K562 (cell line): ENCODE results near the gene ACTL10. TPM values are rescaled to one million over a fixed set of nuclear protein-coding genes. Genes with fewer than 3 reads are reported as not detected.

ENCODE experiments used
- ARID1B ChIP-seq: fragments of 450-650 bp; IDR thresholded peaks from 2 replicates; pipeline ENCODE4 v1.6.1; 2016; ENCODE audit warnings: antibody characterized with exemption, mild to moderate bottlenecking, inconsistent platforms
- CAMTA2 ChIP-seq: fragments of 250-450 bp; sonication (Bioruptor Pico); conservative IDR thresholded peaks from 2 replicates; pipeline ENCODE4 v1.5.1; 2022
- CBFB ChIP-seq: sonication (generic); formaldehyde crosslinking; IDR thresholded peaks from 2 replicates; pipeline ENCODE4 v1.4.0; 2020; ENCODE audit warnings: mild to moderate bottlenecking, missing genetic modification reagents
- CHD2 ChIP-seq: IDR thresholded peaks from 2 replicates; pipeline ENCODE4 v1.6.1; 2011; ENCODE audit warnings: low read depth, low read length
- NCOA1 ChIP-seq: fragments of 450-650 bp; IDR thresholded peaks from 2 replicates; pipeline ENCODE4 v1.6.1; 2016; ENCODE audit warnings: low read depth
- RFX1 ChIP-seq: fragments of 450-650 bp; IDR thresholded peaks from 2 replicates; pipeline ENCODE4 v1.6.1; 2016; ENCODE audit warnings: mild to moderate bottlenecking, moderate library complexity
- U2AF2 ChIP-seq: fragments of 200-400 bp; formaldehyde crosslinking; optimal IDR thresholded peaks from 2 replicates; pipeline ENCODE3; 2017; ENCODE audit warnings: low read depth, mild to moderate bottlenecking, low read length
- ZKSCAN1 ChIP-seq: fragments of 150-350 bp; IDR thresholded peaks from 2 replicates; pipeline ENCODE4 v1.6.1; 2016; ENCODE audit warnings: low read depth, low read length
- ZNF696 ChIP-seq: fragments of 250-450 bp; sonication (Bioruptor Pico); conservative IDR thresholded peaks from 2 replicates; pipeline ENCODE4 v1.4.0; 2020; ENCODE audit warnings: mild to moderate bottlenecking, moderate library complexity
- polyA plus RNA-seq, 8 experiments: library from polyadenylated mRNA; depleted of rRNA in 4 of 8; stranded (reverse) in 5 of 8; unstranded in 3 of 8; fragments of >200 nt; fragmentation: Nextera tagmentation in 2 of 8; fragmentation: Illumina TruSeq in 1 of 8; extraction: Ambion mirVana in 2 of 8; extraction: Trizol in 1 of 8; gene quantifications; 2 replicates each; pipeline versions ENCODE4 v1.2.1 to v1.2.3, GENCODE V29; 2011 to 2014; ENCODE audit warnings: inconsistent platforms in 1 of 8, missing spikeins in 1 of 8
- total RNA-seq, 7 experiments: library from RNA; depleted of rRNA in 6 of 7; stranded (reverse); fragments of >200 nt in 6 of 7; fragmentation: Illumina TruSeq in 2 of 7; extraction: Trizol in 2 of 7; gene quantifications; 2 replicates each; pipeline versions ENCODE4 v1.2.1 to v1.2.3, GENCODE V29; 2011 to 2021; ENCODE audit warnings: low replicate concordance in 1 of 7
- TF ChIP-seq, protein P1 (sequence below): fragments of 150-350 bp; conservative IDR thresholded peaks from 2 replicates; pipeline ENCODE4 v1.6.1; 2014; ENCODE audit warnings: low read length
- TF ChIP-seq, protein P2 (sequence below): fragments of 250-450 bp; sonication (Bioruptor Pico); IDR thresholded peaks from 2 replicates; pipeline ENCODE4 v1.4.0; 2020
- TF ChIP-seq, protein P3 (sequence below): fragments of 200-600 bp; sonication (generic); IDR thresholded peaks from one replicate; pipeline ENCODE4 v1.6.1; 2012; ENCODE audit warnings: mild to moderate bottlenecking, low read depth, low read length, inconsistent platforms

ACTL10 gene
- total and polyA plus RNA-seq, 9 of the 15 experiments (the other 6 are each of a cell fraction or from before 2014, with no cell fraction given) = 0.07 to 0.14 TPM; not detected in 7

DNA sequence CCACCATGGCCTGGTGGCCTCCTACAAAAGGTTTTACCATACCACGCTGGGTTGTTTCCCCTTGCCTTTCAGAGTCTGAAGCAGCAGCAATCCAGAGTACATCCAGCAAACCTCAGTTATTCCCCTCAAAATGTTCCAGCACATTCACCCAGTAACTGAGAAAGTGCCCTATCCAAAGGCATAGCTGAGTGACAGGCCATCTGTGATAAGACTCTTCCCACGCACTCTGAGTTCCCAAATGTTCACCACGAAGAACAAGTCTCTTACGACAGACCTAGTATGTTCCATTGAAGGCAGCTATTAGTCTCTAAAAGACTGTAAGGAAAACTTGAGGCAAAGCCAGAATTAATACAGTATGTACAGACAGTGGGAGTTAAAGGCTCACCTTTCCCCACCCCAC lies 36.2 kb upstream of the ACTL10 start (continued):
- TF ChIP-seq, protein P1, sequence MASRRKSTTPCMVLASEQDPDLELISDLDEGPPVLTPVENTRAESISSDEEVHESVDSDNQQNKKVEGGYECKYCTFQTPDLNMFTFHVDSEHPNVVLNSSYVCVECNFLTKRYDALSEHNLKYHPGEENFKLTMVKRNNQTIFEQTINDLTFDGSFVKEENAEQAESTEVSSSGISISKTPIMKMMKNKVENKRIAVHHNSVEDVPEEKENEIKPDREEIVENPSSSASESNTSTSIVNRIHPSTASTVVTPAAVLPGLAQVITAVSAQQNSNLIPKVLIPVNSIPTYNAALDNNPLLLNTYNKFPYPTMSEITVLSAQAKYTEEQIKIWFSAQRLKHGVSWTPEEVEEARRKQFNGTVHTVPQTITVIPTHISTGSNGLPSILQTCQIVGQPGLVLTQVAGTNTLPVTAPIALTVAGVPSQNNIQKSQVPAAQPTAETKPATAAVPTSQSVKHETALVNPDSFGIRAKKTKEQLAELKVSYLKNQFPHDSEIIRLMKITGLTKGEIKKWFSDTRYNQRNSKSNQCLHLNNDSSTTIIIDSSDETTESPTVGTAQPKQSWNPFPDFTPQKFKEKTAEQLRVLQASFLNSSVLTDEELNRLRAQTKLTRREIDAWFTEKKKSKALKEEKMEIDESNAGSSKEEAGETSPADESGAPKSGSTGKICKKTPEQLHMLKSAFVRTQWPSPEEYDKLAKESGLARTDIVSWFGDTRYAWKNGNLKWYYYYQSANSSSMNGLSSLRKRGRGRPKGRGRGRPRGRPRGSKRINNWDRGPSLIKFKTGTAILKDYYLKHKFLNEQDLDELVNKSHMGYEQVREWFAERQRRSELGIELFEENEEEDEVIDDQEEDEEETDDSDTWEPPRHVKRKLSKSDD = no peak
- TF ChIP-seq ZNF696 = no peak
- no peak for TF ChIP-seq U2AF2
- no peak for TF ChIP-seq RFX1
- peak; percentile 30; the same call in 1 of the 2 replicates for TF ChIP-seq ZKSCAN1
- TF ChIP-seq, protein P2, sequence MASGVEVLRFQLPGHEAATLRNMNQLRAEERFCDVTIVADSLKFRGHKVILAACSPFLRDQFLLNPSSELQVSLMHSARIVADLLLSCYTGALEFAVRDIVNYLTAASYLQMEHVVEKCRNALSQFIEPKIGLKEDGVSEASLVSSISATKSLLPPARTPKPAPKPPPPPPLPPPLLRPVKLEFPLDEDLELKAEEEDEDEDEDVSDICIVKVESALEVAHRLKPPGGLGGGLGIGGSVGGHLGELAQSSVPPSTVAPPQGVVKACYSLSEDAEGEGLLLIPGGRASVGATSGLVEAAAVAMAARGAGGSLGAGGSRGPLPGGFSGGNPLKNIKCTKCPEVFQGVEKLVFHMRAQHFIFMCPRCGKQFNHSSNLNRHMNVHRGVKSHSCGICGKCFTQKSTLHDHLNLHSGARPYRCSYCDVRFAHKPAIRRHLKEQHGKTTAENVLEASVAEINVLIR (CRISPR knock-in tag) = no peak
- no peak for TF ChIP-seq CAMTA2 (CRISPR knock-in tag)
- TF ChIP-seq, protein P3, sequence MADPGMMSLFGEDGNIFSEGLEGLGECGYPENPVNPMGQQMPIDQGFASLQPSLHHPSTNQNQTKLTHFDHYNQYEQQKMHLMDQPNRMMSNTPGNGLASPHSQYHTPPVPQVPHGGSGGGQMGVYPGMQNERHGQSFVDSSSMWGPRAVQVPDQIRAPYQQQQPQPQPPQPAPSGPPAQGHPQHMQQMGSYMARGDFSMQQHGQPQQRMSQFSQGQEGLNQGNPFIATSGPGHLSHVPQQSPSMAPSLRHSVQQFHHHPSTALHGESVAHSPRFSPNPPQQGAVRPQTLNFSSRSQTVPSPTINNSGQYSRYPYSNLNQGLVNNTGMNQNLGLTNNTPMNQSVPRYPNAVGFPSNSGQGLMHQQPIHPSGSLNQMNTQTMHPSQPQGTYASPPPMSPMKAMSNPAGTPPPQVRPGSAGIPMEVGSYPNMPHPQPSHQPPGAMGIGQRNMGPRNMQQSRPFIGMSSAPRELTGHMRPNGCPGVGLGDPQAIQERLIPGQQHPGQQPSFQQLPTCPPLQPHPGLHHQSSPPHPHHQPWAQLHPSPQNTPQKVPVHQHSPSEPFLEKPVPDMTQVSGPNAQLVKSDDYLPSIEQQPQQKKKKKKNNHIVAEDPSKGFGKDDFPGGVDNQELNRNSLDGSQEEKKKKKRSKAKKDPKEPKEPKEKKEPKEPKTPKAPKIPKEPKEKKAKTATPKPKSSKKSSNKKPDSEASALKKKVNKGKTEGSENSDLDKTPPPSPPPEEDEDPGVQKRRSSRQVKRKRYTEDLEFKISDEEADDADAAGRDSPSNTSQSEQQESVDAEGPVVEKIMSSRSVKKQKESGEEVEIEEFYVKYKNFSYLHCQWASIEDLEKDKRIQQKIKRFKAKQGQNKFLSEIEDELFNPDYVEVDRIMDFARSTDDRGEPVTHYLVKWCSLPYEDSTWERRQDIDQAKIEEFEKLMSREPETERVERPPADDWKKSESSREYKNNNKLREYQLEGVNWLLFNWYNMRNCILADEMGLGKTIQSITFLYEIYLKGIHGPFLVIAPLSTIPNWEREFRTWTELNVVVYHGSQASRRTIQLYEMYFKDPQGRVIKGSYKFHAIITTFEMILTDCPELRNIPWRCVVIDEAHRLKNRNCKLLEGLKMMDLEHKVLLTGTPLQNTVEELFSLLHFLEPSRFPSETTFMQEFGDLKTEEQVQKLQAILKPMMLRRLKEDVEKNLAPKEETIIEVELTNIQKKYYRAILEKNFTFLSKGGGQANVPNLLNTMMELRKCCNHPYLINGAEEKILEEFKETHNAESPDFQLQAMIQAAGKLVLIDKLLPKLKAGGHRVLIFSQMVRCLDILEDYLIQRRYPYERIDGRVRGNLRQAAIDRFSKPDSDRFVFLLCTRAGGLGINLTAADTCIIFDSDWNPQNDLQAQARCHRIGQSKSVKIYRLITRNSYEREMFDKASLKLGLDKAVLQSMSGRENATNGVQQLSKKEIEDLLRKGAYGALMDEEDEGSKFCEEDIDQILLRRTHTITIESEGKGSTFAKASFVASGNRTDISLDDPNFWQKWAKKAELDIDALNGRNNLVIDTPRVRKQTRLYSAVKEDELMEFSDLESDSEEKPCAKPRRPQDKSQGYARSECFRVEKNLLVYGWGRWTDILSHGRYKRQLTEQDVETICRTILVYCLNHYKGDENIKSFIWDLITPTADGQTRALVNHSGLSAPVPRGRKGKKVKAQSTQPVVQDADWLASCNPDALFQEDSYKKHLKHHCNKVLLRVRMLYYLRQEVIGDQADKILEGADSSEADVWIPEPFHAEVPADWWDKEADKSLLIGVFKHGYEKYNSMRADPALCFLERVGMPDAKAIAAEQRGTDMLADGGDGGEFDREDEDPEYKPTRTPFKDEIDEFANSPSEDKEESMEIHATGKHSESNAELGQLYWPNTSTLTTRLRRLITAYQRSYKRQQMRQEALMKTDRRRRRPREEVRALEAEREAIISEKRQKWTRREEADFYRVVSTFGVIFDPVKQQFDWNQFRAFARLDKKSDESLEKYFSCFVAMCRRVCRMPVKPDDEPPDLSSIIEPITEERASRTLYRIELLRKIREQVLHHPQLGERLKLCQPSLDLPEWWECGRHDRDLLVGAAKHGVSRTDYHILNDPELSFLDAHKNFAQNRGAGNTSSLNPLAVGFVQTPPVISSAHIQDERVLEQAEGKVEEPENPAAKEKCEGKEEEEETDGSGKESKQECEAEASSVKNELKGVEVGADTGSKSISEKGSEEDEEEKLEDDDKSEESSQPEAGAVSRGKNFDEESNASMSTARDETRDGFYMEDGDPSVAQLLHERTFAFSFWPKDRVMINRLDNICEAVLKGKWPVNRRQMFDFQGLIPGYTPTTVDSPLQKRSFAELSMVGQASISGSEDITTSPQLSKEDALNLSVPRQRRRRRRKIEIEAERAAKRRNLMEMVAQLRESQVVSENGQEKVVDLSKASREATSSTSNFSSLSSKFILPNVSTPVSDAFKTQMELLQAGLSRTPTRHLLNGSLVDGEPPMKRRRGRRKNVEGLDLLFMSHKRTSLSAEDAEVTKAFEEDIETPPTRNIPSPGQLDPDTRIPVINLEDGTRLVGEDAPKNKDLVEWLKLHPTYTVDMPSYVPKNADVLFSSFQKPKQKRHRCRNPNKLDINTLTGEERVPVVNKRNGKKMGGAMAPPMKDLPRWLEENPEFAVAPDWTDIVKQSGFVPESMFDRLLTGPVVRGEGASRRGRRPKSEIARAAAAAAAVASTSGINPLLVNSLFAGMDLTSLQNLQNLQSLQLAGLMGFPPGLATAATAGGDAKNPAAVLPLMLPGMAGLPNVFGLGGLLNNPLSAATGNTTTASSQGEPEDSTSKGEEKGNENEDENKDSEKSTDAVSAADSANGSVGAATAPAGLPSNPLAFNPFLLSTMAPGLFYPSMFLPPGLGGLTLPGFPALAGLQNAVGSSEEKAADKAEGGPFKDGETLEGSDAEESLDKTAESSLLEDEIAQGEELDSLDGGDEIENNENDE = no peak
- TF ChIP-seq CBFB (CRISPR knock-in tag) = no peak
- no peak for TF ChIP-seq CHD2
- no peak for TF ChIP-seq NCOA1
- TF ChIP-seq ARID1B = 0 out of 2 replicates have a peak, but pooled peaks have one; percentile 27
